NCI-H345 treated with DMSO at 0.1 percent for 48 hours (cell line): Measurements from ENCODE around the gene PLA2G2A.
"Not testable (repeated sequence)": the region's sequence is repeated elsewhere in the genome, so short reads cannot be mapped to it uniquely, and the experiment has no call there.

Experiments
- DNase-seq: peaks from one replicate; lab custom pipeline; 2025; ENCODE audit not compliant: unreplicated experiment; lab: John Stamatoyannopoulos, UW

The PLA2G2A gene, protein sequence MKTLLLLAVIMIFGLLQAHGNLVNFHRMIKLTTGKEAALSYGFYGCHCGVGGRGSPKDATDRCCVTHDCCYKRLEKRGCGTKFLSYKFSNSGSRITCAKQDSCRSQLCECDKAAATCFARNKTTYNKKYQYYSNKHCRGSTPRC

GRCh38 chr1:19979494-19979977 is at the start of gene PLA2G2A:
Gene PLA2G2A, minus strand, starts transcription at chr1:19979618. Its CDS starts 845 bp downstream, at chr1:19978773.
- no peak for DNase-seq

DNA sequence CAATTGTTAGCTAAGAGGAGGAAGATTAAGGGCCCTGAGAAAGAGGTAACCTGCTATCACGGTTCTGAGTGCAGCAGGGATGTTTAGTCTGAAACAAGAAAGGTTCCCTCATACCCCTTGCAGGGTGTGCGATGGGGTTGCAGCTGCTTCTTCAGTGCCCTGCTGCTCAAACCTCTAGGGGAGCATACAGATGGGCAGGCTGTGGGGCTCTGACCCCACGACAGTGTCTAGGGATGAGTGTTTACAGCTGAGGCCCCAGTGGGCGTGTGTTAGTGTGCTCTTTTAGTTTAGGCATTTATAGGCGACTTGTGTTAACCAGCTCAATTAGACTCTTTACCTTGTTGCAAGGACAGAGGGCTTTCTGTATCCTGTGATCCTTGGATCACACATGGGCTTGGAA is 49.3 kb upstream of the PLA2G2A start:
- DNase-seq, result no peak

GRCh38 chr1:20028125-20028524 is 48.7 kb upstream of the PLA2G2A start:
- DNase-seq, result no peak

- DNase-seq, result no peak
Measured at GRCh38 chr1:20017741-20018140, 38.3 kb upstream of the PLA2G2A start.

DNA sequence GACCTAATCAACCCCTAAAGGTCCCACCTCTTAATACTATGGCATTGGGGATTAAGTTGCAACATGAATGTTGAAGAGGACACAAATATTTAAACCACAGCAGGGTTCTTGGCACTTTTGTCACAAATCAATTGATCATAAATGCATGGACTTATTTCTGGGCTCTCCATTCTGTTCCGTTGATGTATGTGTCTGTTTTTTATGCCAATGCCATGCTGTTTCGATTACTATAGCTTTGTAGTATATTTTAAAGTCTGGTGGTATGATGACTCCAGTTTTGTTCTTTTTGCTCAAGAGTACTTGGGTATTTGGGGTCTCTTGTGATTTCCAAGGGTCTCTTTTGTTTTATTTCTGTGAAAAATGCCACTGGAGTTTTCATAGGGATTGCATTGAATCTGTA is 34.7 kb upstream of the PLA2G2A start:
- no peak for DNase-seq

DNA sequence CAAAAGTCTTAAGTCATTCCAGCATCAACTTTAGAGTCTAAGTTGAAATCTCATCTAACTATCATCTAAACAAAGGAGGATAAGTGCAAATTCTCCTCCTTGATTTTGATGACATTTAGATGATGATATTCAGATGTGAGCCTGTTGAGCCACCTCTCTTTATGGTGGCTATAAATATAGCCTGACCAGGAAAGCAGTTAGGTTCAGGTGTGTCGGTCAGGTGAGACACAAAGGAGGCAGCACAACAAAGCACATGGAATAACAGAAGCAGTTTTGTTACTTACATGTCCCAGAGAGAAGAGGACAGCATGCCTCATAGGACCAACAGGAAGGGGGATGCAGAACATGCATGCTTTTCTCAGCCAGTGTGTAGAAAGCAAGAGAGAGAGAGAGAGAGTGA is 30.6 kb upstream of the PLA2G2A start:
- no peak for DNase-seq

DNA sequence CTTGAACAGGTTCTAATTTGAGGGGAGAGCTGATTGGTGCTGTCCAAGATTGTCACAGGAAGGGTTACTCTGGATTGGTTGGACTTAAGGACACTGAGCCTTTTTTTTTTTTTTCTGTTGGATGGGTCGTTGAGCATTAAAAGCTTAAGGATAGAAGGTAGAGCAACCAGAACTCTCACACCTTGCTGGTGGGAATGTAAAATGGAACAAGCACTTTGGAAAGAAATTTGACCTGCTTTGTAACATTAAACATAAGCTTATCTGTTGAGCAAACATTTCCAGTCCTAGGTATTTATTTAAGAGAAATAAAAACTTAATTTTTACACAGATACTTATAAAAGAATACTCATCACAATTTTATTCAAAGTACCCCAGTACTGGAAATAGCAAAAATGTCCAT is 29.8 kb upstream of the PLA2G2A start:
- no peak for DNase-seq

DNA sequence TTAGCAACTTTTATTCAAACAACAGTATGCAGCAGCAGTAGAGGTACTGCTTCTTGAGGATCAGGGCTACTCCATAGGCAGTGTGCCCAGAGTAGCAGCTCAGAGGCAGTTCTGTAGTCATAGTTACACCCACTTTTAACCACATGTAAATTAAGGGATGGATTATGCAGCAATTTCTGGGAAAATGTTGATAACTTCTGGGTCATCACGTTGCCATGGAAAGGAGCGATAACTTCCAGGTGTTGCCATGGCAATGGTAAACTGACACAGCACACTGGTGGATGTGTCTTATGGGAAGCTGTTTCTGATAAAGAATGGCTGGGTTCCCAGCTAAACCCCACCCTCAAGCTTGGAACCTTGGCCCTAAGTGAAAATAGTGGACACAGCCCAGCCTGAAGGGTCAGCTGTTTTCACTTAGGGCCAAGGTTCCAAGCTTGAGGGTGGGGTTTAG is 29.0 kb upstream of the PLA2G2A start:
- no peak for DNase-seq

DNA sequence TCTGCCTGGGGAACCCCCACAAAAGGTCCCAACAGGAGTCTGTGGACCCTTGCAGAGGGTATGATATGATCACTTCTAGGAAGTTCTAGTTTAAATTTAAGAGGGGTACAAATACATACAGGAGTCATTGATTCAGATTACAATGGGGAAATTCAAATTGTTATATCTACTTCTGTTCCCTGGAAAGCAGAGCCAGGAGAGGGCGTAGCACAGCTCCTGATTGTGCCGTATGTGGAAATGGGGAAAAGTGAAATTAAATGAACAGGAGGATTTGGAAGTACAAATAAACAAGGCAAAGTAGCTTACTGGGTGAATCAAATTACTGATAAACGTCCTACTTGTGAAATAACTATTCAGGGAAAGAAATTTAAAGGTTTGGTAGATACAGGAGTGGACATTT is 19.4 kb upstream of the PLA2G2A start:
- not testable (repeated sequence) for DNase-seq

- DNase-seq, result no peak
Measured at GRCh38 chr1:19990689-19991088, 11.3 kb upstream of the PLA2G2A start.

DNA sequence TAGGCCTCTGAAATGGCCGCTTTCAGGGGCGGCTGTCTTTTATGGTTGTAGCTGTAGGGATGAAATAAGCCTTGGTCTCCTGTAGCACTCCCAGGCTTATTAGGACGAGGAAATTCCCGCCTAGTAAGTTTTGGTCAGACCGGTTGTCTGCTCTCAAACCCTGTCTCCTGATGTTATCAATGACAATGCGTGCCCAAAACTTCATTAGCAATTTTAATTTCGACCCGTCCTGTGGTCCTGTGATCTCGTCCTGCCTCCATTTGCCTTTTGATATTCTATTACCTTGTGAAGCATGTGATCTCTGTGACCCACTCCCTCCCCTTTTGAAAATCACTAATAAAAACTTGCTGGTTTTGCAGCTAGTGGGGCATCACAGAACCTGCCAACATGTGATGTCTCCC is 10.8 kb upstream of the PLA2G2A start:
- DNase-seq, result not testable (repeated sequence)

GRCh38 chr1:19988267-19989006 is 9.0 kb upstream of the PLA2G2A start:
- no peak for DNase-seq

DNA sequence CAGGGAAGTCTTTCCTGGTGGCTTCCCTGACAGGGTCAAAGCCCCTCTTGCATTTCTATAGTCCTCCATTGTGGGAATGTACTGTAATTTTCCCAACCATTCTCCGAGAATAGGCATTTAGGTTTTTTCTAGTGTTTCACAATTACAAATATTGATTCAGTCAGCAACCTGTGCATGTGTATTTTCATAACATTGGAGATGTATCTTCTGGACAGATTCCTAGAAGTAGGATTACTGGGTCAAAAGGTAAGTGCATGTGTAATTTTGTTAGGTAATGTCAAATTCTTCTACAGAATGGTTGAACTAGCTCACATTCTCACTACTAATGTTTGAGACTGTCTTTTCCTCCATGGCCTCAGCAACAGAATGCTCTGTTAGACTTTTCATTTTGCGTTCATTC is 8.3 kb upstream of the PLA2G2A start:
- DNase-seq, result no peak

DNA sequence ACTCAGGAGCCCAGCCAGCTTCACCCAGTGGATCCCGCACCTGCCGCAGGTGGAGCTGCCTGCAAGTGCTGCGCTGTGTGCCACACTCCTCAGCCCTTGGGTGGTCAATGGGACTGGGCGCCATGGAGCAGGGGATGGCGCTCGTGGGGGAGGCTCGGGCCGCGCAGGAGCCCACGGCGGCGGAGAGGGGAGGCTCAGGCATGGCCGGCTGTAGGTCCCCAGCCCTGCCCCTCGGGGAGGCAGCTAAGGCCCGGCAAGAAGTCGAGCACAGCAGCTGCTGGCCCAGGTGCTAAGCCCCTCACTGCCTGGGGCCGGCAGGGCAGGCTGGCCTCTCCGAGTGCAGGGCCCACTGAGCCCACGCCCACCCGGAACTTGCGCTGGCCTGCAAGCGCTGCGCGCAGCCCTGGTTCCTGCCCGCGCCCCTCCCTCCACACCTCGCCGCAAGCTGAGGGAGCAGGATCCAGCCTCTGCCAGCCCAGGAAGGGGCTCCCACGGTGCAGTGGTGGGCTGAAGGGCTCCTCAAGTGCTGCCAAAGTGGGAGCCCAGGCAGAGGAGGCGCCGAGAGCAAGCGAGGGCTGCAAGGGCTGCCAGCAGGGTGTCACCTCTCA is 5.1 kb upstream of the PLA2G2A start:
- DNase-seq, result not testable (repeated sequence)

DNA sequence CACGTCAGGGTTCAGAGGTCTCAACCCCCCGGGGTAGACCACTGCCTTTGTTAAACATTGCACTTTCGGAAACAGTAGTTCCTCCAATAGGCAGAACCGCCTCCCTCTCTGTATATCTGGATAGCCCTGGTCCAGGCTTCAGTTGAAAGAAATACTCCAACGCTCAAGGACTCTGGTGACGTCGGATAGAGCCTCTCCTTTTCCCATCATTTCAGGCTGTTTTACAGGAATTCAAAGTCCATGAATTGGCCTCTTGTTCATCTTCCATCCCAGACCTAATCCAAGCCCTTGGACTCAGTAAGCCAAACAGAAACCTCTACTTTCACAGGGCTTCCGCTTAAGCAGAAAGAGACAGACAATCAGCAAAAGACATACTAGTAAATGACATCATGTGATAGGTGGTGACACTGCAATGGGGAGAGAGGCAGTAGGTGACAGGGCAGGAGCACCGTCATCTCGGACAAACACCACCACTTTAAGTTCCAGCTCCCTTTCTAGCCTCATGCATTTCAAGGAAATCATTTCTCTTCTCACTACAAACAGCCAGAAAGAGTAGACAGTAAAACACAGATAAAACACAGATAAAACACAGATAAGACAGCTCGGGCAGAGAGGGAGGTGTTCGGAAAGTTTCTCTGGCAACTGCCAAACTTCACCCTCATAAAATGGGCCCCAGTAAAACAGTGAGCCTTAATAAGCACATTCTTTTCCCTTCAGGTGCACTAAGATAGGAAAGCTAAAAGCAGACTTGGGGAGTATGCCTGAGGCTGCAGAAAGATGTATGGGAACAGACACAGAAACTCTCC is 2.3 kb upstream of the PLA2G2A start:
- no peak for DNase-seq

DNA sequence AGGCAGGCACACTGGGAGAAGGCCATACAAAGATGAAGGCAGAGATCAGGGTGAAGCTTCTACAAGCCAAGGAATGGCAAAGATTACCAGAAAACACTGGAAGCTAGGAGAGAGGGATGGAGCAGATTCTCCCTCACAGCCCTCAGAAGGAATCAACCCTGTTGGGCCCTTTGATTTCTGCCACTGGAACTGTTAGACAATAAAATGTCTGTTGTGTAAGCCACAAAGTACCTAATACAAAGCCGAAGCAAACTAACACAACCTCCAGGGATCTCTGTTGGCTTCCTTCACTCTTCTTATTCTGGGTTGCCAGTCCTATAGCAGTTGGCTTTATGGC is 1.7 kb upstream of the PLA2G2A start:
- no peak for DNase-seq

DNA sequence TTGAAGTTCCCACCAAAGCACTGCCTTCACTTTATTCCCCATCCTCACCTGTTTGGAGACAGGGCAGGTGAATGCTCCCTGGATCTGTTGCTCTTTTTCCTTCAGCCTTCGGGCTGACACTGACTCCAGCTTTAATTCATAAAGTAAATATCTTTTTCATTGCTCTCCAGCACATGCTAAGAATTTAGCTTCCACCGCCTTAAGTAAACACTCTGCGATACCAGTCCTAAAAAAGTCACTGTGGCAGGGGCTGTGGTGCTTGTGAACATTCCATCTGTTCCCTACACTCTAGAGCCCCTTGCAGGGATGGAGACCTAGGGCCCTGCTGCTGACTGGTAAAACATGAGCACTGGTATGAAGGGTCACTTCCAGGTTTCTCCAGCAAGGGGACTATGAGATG is 896 bp upstream of the PLA2G2A start:
- DNase-seq, result no peak

DNA sequence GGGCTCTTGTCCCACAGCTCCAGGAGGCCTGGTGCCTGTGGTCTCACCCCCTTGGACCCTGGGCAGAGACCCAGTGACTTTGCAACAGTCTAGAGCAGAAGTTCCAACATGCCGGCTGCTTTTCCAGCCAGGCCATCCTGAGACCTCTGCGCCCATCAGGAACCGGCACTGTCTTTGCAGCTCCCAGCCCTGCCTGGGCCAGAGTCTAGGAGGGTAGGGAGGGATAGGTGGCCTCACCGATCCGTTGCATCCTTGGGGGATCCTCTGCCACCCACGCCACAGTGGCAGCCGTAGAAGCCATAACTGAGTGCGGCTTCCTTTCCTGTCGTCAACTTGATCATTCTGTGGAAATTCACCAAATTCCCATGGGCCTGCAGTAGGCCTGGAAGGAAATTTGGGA is 1.3 kb downstream of the PLA2G2A start:
- DNase-seq, result no peak

DNA sequence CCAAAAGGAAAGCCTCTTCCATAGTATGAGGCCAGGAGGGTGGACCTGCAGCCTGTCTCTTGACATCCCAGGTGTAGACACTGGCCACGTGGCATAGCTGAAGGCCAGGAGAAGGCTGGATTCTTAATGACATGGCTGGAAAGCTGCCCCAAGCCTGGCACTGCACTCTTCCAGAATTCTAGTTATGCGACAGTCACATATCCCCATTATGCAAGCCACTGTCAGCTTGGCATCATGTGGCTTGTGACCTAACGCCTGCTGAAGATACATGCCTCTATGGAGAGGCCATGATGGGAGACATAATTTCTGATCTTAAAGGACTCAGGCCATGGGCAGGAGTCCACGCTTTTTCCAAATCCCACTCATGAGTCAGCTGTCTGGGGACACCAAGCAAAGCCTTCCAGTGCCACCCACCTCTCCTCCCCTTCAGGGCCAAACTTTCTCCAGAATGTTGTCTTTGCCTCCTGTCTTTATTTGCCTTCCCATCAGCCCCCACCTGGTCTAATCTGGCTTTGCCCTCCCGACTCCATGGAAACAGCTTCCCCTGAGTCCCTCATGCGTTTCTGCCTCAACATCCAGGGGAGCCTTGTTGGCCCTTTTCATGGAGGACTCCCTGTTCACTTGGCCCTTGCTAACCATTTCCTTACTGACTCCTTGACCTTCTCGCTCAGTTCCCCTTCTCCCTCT is 3.0 kb downstream of the PLA2G2A start:
- DNase-seq, result no peak

- DNase-seq, result no peak
Measured at GRCh38 chr1:19975423-19976193, 3.8 kb downstream of the PLA2G2A start.
